ENCODE data around the gene LRMDA. TPM values are rescaled to one million over a fixed set of nuclear protein-coding genes. Genes with fewer than 3 reads are reported as not detected.
"Not testable (repeated sequence)": the region's sequence is repeated elsewhere in the genome, so short reads cannot be mapped to it uniquely, and the experiment has no call there.

The LRMDA gene
- total RNA-seq, 1 donor from 2014 or later = 19.4 TPM

- no peaks in the 10 kb centered on the region for H3K4me1 Mint-ChIP-seq (ENCODE audit: unreplicated experiment)
- H3K27me3 Mint-ChIP-seq (ENCODE audit: unreplicated experiment) = no peaks in the 10 kb centered on the region
- no peaks in the 10 kb centered on the region for H3K36me3 Mint-ChIP-seq (ENCODE audit: low read depth, unreplicated experiment)
- no peak for TF ChIP-seq CTCF (IDR thresholded peaks at IDR 0.05; ENCODE audit: unreplicated experiment)
- DNase-seq (ENCODE audit: low spot score) = no peak
- H3K27ac Mint-ChIP-seq (ENCODE audit: unreplicated experiment) = no peak overlapping the region
- no peaks in the 10 kb centered on the region for H3K9me3 Mint-ChIP-seq (ENCODE audit: unreplicated experiment)
- H3K4me3 Mint-ChIP-seq (ENCODE audit: unreplicated experiment) = no peak overlapping the region
These were observed 1092.4 kb downstream of the LRMDA start for GRCh38 chr10:76523791-76524351.

- not testable (repeated sequence) for H3K4me3 Mint-ChIP-seq (ENCODE audit: unreplicated experiment)
These were observed 1095.4 kb downstream of the LRMDA start for GRCh38 chr10:76526833-76527232.

GRCh38 chr10:76540331-76540730 lies 1108.9 kb downstream of the LRMDA start:
- Mint-ChIP-seq H3K27me3 (ENCODE audit: unreplicated experiment) (peaks cover 3% of the 10 kb centered on the region), H3K27ac (ENCODE audit: unreplicated experiment) (no peak overlapping the region), H3K36me3 (ENCODE audit: low read depth, unreplicated experiment) (no peaks in the 10 kb centered on the region), H3K4me1 (ENCODE audit: unreplicated experiment) (no peaks in the 10 kb centered on the region), H3K4me3 (ENCODE audit: unreplicated experiment) (no peak overlapping the region), H3K9me3 (ENCODE audit: unreplicated experiment) (no peaks in the 10 kb centered on the region)
- DNase-seq (ENCODE audit: low spot score) = no peak
- no peak for TF ChIP-seq CTCF (IDR thresholded peaks at IDR 0.05; ENCODE audit: unreplicated experiment)

More at GRCh38 chr10:76526833-76527232, 1095.4 kb downstream of the LRMDA start:
- H3K4me1 Mint-ChIP-seq (ENCODE audit: unreplicated experiment); DNase-seq (ENCODE audit: low spot score); H3K9me3 Mint-ChIP-seq (ENCODE audit: unreplicated experiment); H3K36me3 Mint-ChIP-seq (ENCODE audit: low read depth, unreplicated experiment); H3K27me3 Mint-ChIP-seq (ENCODE audit: unreplicated experiment); H3K27ac Mint-ChIP-seq (ENCODE audit: unreplicated experiment): not testable (repeated sequence)

GRCh38 chr10:76540786-76541185 lies 1109.4 kb downstream of the LRMDA start:
- Mint-ChIP-seq H3K4me1 (ENCODE audit: unreplicated experiment) (no peaks in the 10 kb centered on the region), H3K9me3 (ENCODE audit: unreplicated experiment) (no peaks in the 10 kb centered on the region), H3K36me3 (ENCODE audit: low read depth, unreplicated experiment) (no peaks in the 10 kb centered on the region), H3K4me3 (ENCODE audit: unreplicated experiment) (no peak overlapping the region), H3K27me3 (ENCODE audit: unreplicated experiment) (peaks cover 3% of the 10 kb centered on the region), H3K27ac (ENCODE audit: unreplicated experiment) (no peak overlapping the region)
- no peak for TF ChIP-seq CTCF (IDR thresholded peaks at IDR 0.05; ENCODE audit: unreplicated experiment)
- DNase-seq (ENCODE audit: low spot score) = no peak

- no peak for TF ChIP-seq CTCF (IDR thresholded peaks at IDR 0.05; ENCODE audit: unreplicated experiment)
- Mint-ChIP-seq H3K4me3 (ENCODE audit: unreplicated experiment) (no peak overlapping the region), H3K4me1 (ENCODE audit: unreplicated experiment) (no peaks in the 10 kb centered on the region), H3K27me3 (ENCODE audit: unreplicated experiment) (peaks cover 3% of the 10 kb centered on the region), H3K9me3 (ENCODE audit: unreplicated experiment) (no peaks in the 10 kb centered on the region), H3K36me3 (ENCODE audit: low read depth, unreplicated experiment) (no peaks in the 10 kb centered on the region), H3K27ac (ENCODE audit: unreplicated experiment) (no peak overlapping the region)
- DNase-seq (ENCODE audit: low spot score) = no peak
These were observed 1110.4 kb downstream of the LRMDA start for GRCh38 chr10:76541852-76542251.
